Mucosa of rectum (tissue), 2 donors: ENCODE measurements around the gene GALNT9.
"Not testable (repeated sequence)": the region's sequence is repeated elsewhere in the genome, so short reads cannot be mapped to it uniquely, and the experiment has no call there.

Source experiments
- H3K27ac ChIP-seq, 2 donors: one replicate each; pipeline ENCODE4 v1.7.0; 2013; ENCODE audit warnings: inconsistent platforms in 2 of 2, low read depth in 2 of 2, low read length in 2 of 2
- H3K27me3 ChIP-seq, 2 donors: one replicate each; pipeline ENCODE4 v1.7.0; 2013; ENCODE audit warnings: low read length in 2 of 2; ENCODE audit not compliant: control insufficient read depth in 2 of 2, insufficient read depth in 2 of 2
- H3K36me3 ChIP-seq, 2 donors: one replicate each; pipeline ENCODE4 v1.7.0; 2013; ENCODE audit warnings: low read length in 2 of 2; ENCODE audit not compliant: control insufficient read depth in 2 of 2, insufficient read depth in 2 of 2
- H3K4me1 ChIP-seq, 2 donors: one replicate each; pipeline ENCODE4 v1.7.0; 2013; ENCODE audit warnings: low read length in 2 of 2, mild to moderate bottlenecking in 1 of 2; ENCODE audit not compliant: control insufficient read depth in 2 of 2, insufficient read depth in 2 of 2
- H3K4me3 ChIP-seq, 2 donors: one replicate each; pipeline ENCODE4 v1.7.0; 2013; ENCODE audit warnings: low read length in 2 of 2
- H3K9ac ChIP-seq, 2 donors: one replicate each; pipeline ENCODE4 v1.7.0; 2013; ENCODE audit warnings: low read length in 2 of 2, low read depth in 1 of 2, mild to moderate bottlenecking in 1 of 2
- H3K9me3 ChIP-seq, 2 donors: one replicate each; pipeline ENCODE4 v1.7.0; 2013; ENCODE audit warnings: low read length in 2 of 2; ENCODE audit not compliant: control insufficient read depth in 2 of 2
- donor health status: healthy.
- donor health status: Normal muscosa, but diverticular disease.

Gene GALNT9

GRCh38 chr12:132329036-132329719 lies at the start of gene GALNT9:
Gene GALNT9 (minus strand): TSS chr12:132329589. CDS start chr12:132329203, 386 bp downstream.
- no peaks in the 10 kb centered on the region for H3K9me3 ChIP-seq
- no peak within 1 kb of the TSS for H3K27ac ChIP-seq
- H3K9ac ChIP-seq, result no peak within 1 kb of the TSS
- no peaks in the 10 kb centered on the region for H3K36me3 ChIP-seq
- H3K4me1 ChIP-seq, result no peaks in the 10 kb centered on the region
- no peak within 1 kb of the TSS for H3K4me3 ChIP-seq
- peaks cover 26 to 31% of the 10 kb centered on the region in 2 donors for H3K27me3 ChIP-seq

DNA sequence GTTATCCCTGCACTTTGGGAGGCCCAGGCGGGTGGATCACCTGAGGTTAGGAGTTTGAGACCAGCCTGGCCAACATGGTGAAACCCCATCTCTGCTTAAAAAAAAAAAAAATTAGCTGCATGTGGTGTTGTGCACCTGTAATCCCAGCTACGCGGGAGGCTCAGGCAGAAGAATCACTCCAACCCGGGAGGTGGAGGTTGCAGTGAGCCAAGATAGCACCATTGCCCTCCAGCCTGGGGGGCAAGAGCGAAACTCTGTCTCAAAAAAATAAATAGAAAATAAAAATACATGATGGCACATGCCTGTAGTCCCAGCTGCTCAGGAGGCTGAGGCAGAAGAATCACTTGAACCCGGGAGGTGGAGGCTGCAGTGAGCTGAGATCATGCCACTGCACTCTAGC lies 49.7 kb upstream of the GALNT9 start:
- H3K4me1 ChIP-seq, H3K4me3 ChIP-seq, H3K27ac ChIP-seq, H3K9me3 ChIP-seq, H3K9ac ChIP-seq, H3K36me3 ChIP-seq: not testable (repeated sequence)
- H3K27me3 ChIP-seq, result peaks cover 22 to 28% of the 10 kb centered on the region in 2 donors

- Histone ChIP-seq H3K27me3 (peaks cover 21 to 25% of the 10 kb centered on the region in 2 donors), H3K36me3 (no peaks in the 10 kb centered on the region), H3K9me3 (no peaks in the 10 kb centered on the region), H3K4me1 (no peaks in the 10 kb centered on the region), H3K9ac (no peak overlapping the region), H3K4me3 (no peak overlapping the region), H3K27ac (no peak overlapping the region)
These were observed 47.8 kb upstream of the GALNT9 start for GRCh38 chr12:132377147-132377546.

DNA sequence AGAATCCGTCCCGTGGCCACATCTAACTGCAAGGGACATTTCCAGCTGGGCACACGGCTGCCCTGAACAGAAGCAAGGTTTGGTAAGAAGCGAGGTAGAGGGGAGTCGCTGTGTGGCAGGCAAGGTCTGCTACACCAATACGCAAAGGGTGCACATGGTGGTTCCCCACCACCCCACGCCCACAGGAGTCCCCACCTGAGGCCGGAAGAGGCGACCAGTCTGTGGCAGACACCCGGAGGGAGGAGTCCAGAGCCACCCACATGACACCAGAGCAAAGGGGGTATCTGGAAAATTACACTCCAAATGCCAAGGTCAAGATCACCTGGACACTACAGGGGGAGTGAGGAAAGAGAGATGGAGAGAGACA lies 47.1 kb upstream of the GALNT9 start:
- no peak overlapping the region for H3K4me3 ChIP-seq
- no peak overlapping the region for H3K9ac ChIP-seq
- no peak overlapping the region for H3K27ac ChIP-seq
- no peaks in the 10 kb centered on the region for H3K4me1 ChIP-seq
- no peaks in the 10 kb centered on the region for H3K9me3 ChIP-seq
- no peaks in the 10 kb centered on the region for H3K36me3 ChIP-seq
- H3K27me3 ChIP-seq, result peaks cover 18 to 24% of the 10 kb centered on the region in 2 donors

GRCh38 chr12:132375747-132376463 lies 46.5 kb upstream of the GALNT9 start:
- Histone ChIP-seq H3K27me3 (peaks cover 17 to 21% of the 10 kb centered on the region in 2 donors), H3K27ac (no peak overlapping the region), H3K36me3 (no peaks in the 10 kb centered on the region), H3K4me3 (no peak overlapping the region), H3K4me1 (no peaks in the 10 kb centered on the region), H3K9me3 (no peaks in the 10 kb centered on the region), H3K9ac (no peak overlapping the region)

DNA sequence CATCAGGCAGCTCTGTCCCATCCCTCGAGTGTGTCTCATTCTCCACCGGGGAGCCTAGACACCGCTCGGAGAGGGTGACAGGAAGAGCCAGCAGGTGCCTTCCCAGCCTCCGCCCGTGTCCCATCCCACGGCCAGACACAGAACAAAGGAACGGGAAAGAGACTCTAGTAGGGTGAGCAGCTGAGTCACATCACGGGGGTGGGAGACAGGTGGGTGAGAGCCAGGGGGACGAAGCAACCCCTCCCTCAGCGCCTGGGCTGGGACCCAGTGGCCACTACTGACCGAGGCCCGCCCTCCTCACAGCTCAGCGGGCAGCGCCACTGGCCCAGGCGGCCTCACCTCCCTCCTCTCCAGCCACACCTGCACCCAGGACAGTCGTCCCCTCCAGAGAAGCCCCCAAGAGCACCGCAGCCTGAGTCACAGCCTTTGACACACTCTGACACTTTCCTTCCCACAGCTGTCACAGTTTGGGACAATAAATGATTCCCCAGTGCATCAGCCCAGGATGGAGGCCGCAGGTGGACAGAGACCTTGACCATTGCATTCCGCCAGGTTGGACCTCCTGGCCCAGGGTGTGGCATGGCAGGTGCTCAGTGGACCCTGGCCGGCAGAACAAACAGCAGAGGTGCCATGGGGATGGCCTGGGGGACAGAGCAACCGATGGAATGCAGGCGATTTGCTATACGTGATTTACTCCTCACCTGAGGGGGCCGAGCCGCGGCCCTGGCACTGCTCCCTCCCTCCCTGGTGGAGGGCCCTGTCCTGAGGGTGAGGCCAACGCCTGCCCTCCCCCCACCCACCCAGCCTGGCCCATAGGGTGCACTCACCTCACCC lies 45.4 kb upstream of the GALNT9 start:
- H3K36me3 ChIP-seq, result no peaks in the 10 kb centered on the region
- no peak overlapping the region for H3K4me3 ChIP-seq
- H3K4me1 ChIP-seq, result no peaks in the 10 kb centered on the region
- H3K27ac ChIP-seq, result no peak overlapping the region
- no peak overlapping the region for H3K9ac ChIP-seq
- no peaks in the 10 kb centered on the region for H3K9me3 ChIP-seq
- H3K27me3 ChIP-seq, result peaks cover 13 to 17% of the 10 kb centered on the region in 2 donors

DNA sequence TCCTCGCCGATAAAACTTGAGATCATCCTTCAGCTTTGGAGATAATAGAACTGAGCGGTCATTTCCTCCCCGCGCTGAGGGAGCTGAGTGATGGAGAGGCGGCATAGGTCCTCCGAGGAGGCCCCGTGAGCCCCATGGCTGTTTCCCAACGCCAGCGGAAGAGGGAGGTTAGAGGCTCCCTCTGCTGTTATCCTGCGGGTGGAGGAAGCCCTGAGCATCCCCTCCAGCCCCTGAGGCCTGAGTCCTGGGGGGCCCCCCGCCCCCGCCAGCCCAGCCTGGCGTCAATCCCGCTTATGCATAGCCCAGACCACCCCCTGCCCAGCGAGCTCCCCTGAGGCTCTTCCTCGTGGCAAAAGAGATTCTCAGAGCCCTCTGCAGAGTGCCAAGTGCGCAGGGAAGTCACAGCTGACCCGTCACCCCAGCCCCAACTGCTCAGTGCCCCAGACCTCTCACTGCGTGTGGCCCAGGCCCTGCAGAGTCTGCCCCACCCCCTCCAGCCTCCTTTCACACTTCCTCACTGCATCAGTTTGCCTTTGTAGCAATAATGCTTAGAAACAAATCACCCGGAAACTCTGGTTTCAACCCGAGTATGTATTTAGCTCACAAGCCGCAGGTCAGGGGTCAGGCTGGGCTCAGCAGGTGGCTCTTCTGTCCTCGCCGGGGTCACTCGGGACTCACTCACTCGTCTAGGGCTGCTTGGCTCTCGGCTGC lies 44.7 kb upstream of the GALNT9 start:
- Histone ChIP-seq H3K27ac (no peak overlapping the region), H3K36me3 (no peaks in the 10 kb centered on the region), H3K27me3 (peaks cover 10 to 17% of the 10 kb centered on the region in 2 donors), H3K9ac (no peak overlapping the region), H3K9me3 (no peaks in the 10 kb centered on the region), H3K4me3 (no peak overlapping the region), H3K4me1 (no peaks in the 10 kb centered on the region)

GRCh38 chr12:132367852-132368251 lies 38.5 kb upstream of the GALNT9 start:
- Histone ChIP-seq H3K4me1 (no peaks in the 10 kb centered on the region), H3K36me3 (no peaks in the 10 kb centered on the region), H3K9me3 (no peaks in the 10 kb centered on the region), H3K4me3 (no peak overlapping the region), H3K27me3 (no peaks in the 10 kb centered on the region), H3K27ac (no peak overlapping the region), H3K9ac (no peak overlapping the region)

- no peaks in the 10 kb centered on the region for H3K36me3 ChIP-seq
- no peaks in the 10 kb centered on the region for H3K9me3 ChIP-seq
- no peak overlapping the region for H3K4me3 ChIP-seq
- no peak overlapping the region for H3K9ac ChIP-seq
- H3K4me1 ChIP-seq, result no peaks in the 10 kb centered on the region
- H3K27me3 ChIP-seq, result no peaks in the 10 kb centered on the region
- no peak overlapping the region for H3K27ac ChIP-seq
These were observed 37.9 kb upstream of the GALNT9 start for GRCh38 chr12:132367071-132367851.
